CD1c-positive myeloid dendritic cell (primary cell): ENCODE data around the gene GOLPH3.
"Not testable (repeated sequence)": the region's sequence is repeated elsewhere in the genome, so short reads cannot be mapped to it uniquely, and the experiment has no call there.

Experiments used
- DNase-seq: peaks from one replicate; pipeline ENCODE4 v3.0.0-alpha.2; 2016; ENCODE audit errors: extremely low spot score

The GOLPH3 gene

DNA sequence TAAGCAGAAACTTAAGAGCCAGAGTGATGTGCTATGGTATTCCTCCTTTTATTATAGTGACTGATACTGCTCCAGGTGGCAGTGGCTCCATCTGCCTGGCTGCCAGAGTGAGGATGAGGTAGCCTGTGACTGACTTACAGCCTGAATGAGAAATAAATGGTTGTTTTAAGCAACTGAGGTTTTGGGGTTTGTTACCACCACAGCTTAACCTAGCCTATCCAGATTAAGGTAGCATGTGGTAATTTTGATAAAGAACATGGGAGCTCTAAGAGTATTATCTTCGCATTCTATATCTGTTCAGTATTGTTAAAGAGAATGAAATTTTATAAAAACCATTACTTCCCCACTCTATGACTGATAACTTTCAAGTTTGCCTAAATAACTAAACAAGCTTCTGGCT is 39.0 kb downstream of the GOLPH3 start:
- no peak for DNase-seq

DNA sequence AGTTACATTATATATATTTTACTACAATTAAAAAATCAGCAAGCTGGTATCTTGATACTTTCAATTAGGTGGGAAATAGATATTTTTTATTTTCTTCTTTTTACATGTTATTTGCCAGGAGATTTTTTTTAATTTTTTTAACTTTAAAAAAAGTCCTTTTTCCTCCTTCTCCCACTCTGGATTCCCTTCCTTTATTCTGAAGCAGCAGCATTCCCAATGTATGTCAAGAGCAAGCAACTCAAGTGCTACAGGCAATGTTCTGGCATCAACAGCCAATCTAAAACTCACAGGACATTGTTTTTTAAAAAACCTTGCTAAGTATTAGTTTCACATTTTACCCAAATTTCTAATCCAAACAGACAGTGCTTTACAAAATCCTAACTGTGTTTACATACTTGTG is 41.4 kb downstream of the GOLPH3 start:
- no peak for DNase-seq

DNA sequence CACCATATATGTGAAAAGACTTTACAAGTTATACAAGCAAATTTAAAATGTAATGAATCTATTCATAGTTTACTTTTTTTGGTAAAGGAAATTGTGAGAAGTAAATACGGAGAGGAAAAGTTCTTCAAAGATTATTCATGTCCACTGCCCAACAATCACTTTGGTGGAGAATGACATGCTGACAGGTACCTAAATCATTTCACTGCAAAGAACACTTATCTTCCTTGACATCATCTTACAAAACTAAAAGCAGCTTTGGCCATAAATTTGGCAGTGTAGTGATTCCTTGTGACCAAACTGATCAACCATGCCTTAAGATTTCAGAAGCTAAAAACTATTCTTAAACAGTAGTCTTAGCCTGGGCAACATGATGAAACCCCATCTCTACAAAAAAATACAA is 42.5 kb downstream of the GOLPH3 start:
- no peak for DNase-seq

DNA sequence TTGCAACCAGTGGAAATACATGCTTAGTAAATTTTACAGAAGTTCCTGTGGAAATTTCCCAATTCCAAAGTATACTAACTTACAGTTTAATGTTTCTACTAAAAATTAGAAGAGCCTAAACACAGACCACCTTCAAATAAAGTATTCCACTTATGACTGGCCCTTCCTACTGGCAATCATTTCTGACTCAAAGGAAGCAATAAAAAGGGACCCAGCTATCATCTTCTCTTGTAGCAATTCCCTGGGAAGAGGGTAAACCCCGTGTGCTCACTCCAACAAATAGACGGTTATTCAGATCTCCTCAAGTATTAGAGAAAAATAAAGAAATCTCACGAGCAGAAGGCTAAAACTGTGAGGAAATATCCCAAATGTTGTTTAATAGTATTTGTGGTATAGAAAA is 43.3 kb downstream of the GOLPH3 start:
- DNase-seq = no peak

DNA sequence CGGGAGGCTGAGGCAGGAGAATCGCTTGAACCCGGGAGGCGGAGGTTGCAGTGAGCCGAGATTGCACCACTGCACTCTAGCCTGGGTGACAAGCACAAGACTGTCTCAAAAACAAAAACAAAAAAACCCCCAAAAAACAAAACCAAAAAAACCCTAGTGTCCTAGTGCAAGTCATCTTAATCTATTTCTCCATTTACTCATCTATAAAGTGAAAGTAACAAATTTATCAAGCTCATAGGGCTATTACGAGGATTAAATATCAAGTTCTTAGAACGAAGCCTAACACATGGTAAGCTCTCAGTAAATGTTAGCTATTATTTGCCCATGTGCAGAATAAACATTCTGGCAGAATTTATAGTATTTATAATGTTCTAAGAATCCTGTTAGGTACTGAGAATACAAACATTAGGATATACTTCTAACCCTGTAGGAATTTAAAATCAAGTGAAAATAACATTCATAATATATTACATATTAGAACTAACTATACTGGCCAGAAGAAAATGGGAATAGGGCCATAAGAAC is 45.0 kb downstream of the GOLPH3 start:
- DNase-seq = no peak

DNA sequence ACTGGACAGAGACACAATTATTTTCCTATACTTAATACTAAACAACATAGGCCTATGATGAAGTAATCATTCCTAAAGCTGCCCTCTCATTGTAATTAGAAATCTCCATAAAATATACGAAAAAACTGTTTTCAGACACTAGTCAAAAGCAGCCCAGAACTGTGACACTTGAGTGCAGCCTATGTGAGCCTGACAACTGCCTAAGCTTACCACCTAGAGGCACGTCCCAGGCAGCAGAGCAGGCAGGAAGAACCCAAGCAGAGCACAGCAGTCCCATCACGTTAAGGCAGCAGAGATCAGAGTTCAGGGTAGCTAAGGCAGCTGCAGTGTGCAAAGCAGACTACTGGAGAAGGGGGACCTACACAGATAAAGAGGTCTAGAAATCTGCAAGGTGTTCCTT is 46.4 kb downstream of the GOLPH3 start:
- DNase-seq = no peak

DNA sequence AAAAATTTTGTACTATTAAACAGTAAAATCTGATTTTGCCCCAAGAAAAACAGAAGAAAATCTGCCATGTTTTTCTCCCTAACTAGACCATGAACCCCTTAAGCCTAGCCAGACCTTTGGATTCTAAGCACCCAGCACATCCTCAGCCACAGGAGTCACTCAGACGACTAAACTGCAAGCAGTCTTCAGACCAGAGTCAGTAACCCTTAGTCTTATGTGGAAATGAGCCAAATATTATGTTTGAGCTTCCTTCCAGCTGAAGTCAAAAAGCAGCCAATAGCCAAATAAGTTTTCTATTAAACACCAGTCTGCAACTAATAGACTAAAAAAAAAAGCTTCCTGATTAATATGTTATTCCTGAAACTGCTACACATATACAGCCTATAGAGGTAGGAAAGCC is 47.4 kb downstream of the GOLPH3 start:
- no peak for DNase-seq

DNA sequence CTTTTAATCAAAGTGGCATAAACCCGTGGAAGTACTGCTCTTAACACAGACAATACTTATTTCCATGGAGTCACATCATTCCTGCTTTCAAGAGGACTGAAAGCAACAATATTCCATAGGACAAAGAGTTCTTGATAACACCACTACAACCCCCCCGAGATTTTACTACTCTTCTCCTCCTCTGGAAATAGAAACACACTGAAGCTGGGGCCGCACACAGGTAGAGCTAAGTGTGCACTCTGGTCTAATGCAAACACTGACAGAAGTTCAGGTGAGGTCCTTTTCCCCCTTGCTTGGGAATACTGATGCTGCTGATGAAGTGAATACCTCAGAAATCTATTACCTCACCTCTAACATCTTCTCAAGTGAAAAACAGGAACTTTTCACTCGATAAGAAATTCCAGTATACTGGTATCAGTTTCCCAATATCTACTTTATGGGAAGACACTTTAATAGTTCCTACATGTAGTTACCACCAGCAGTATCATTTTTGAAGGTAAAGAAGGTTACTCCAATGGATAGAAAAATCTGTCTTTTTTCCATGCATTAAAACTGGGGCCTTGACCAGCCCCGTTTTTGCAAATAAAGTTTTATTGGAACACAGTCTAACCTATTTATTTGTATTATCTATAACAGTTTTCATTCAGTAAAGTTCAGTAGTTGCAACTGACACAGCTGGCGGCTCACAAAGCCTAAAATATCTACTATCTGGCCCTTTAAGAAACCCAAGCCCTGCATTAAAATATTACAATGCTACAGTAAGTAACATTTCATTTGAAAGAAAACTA is 50.0 kb downstream of the GOLPH3 start:
- no peak for DNase-seq

DNA sequence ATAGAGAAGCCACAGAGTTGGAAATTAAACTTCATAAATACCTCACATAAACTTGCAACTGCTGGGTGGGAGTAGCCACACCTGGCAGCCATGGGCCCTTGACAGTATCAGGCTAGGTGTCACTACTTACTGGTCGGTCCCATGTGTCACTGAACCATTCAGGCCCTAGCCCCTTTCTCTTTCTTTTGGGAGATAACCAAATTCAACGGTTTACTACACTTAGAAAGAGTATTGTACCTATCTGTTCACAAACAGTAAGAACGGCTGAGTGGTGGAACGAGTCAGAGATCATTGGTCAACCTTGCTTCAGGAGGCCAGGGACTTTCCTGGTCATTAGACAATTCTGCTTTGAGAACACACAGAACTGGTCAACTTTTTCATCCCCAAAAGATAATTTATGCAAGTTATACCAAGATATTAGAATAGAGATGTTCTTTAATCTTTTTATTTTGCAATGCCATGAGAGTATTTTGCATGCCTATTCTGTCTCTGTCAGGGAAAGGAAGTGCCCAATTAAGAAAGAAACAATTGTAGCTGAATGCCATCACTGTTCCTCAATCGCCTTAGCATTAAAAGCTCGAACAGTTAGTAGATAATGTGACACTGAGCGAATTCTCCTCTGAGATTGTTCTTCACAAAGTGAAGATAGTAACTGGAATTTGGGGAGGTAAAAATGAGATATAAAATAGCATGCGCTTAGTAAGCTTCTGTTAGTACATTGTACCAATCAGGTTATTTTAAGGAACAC is 50.9 kb downstream of the GOLPH3 start:
- no peak for DNase-seq

DNA sequence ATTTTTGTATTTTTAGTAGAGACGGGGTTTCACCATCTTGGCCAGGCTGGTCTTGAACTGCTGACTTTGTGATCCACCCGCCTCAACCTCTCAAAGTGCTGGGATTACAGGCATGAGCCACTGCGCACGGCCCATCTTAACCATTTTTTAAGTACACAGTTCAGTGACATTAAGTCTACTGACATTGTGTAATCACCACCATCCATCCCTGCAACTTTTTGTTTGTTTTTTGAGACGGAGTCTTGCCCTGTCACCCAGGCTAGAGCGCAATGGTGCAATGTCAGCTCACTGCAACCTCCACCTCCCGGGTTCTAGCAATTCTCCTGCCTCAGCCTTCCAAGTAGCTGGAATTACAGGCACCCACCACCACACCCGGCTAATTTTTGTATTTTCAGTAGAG is 55.2 kb downstream of the GOLPH3 start:
- not testable (repeated sequence) for DNase-seq

DNA sequence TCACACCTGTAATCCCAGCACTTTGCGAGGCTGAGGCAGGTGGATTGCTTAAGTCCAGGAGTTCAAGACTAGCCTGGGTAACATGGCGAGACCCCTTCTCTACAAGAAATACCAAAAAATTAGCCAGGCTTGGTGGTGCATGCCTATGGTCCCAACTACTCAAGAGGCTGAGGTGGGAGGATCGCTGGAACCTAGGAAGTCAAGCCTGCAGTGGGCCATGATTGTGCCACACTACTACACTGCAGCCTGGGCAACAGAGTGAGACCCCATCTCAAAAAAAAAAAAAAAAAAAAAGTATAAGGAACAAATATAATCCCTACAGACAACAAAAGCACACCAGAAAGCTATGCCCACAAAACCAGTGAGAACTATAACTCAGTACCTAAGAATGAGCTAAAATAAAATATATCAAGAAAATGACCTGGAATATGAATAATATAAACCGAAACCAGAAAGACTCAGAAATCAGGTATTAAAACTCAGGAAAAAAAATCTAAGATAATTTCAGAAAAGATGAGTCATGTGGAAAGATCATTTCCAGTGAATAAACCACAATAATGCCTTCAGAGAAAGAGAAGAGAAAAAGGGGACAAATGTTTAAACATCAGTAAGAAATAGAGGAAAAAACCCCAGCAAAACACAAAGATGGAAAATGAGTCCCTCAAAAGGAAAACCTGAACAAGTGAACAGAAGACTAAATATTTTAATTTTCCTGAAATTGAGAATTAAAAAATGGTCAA is 57.4 kb downstream of the GOLPH3 start:
- DNase-seq = no peak

DNA sequence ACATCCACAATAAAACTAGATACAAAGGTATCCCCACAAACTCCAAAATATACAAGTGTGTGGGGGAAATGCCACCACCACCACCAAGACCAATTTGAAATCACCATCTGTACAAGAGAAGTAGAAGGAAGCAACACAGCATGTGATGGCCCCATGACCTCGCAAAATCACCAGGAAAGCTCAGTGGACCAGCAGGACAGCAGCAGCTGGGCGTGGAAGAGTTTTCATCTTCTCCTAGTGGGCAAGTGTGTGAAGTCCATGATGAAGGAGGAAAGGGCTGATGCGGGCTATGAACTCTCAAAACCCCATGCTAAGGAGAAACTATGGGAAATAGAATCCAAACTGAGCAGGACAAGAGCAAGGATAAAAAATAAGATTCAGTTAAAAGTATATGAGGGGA is 58.1 kb downstream of the GOLPH3 start:
- no peak for DNase-seq

DNA sequence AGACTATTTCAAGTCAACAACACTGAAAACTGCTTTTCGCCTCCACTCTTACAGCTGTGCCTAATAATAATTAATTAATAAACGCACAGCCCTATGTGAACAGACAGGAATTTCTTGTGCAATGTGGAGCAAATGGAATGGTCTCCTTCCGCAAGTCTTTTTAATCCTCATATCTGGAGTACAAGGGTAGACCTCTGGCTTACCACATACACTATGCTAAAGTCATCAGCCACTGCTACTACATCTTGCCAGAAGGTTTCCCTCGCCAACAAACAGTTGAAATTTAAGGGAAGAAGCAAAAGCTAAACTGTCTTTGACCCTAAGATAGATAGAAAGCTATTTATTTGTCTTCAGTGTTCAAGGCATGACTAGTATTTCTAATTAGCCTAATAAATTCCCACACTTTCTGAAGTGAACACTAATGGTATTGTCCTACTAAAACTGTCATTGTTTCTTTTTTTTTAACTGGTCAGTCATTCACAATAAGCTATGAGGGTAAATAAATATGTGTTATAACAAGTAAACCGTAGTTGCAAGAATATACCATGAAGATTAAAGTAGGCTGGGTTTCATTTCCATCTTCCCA is 63.9 kb downstream of the GOLPH3 start:
- no peak for DNase-seq

DNA sequence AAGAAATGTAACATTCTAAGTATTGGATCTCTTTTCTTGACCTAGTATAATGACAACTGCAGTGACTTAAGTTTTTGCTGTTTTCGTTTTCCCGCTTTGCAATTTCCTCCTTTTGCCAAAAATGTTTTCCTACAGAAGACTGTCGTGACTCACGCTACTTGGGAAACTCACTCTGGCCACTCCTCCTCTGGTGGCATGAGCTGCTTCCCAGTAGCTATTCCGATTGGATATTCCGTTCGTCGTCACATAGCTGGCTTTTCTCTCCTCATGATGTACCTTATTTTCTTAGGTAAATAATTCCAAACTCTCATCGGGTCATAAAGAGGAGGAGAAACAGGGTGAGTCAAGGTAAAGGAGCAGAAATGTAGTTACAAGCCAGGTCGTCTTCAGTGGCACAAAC is 64.9 kb downstream of the GOLPH3 start:
- DNase-seq = no peak

DNA sequence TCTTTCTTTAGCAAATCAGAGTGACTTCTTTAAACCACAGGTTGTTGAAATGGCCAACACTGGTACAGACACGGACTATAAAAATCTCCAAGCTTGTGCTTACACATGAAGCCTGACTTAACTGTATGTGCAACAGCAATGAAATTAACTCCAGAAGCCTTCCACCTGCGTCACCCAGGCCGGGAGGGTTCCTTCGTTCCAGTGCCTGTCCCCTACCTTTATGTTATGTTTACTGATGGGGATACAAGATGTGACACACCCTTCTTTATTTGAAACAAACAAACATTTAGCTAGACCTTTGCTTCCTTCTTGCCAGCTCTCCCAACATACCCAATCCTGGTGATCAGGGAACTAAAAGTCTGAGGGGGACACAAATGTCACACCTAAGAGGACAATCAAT is 66.0 kb downstream of the GOLPH3 start:
- no peak for DNase-seq

DNA sequence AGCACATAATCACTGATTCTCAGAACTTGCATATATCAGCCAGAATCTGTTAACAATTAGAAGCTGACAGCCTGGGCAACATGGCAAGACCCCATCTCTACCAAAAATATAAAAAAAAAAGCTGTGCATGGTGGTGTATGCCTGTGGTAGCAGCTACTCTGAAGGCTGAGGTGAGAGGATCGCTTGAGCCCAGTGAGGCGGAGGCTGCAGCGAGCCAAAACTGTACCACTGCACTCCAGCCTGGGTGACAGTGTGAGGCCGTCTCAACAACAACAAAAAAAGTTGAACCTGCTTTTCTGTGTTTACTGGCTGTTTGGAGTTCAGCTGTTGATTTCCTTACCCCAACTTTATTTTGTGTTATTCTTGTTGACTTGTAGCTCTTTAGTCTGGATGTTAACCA is 66.8 kb downstream of the GOLPH3 start:
- DNase-seq = no peak

DNA sequence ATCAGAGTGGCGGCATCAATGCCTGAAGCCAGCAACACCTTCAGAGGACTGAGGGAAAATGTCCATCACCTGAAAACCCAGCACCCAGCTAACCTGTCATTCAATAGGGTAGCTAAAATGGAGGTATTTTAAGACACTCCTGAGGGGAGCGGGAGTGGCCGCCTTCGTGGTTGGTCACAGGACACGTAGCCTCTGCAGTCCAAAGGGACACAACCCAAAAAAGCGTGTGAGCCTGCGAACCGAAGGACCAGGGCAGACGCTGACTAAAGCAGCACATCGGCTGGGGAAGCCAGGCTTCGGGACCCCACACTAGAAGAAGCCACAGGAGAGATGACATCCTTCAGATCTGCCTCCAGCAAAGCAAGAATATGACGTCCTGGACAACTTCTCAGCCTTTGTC is 70.6 kb downstream of the GOLPH3 start:
- DNase-seq = no peak

DNA sequence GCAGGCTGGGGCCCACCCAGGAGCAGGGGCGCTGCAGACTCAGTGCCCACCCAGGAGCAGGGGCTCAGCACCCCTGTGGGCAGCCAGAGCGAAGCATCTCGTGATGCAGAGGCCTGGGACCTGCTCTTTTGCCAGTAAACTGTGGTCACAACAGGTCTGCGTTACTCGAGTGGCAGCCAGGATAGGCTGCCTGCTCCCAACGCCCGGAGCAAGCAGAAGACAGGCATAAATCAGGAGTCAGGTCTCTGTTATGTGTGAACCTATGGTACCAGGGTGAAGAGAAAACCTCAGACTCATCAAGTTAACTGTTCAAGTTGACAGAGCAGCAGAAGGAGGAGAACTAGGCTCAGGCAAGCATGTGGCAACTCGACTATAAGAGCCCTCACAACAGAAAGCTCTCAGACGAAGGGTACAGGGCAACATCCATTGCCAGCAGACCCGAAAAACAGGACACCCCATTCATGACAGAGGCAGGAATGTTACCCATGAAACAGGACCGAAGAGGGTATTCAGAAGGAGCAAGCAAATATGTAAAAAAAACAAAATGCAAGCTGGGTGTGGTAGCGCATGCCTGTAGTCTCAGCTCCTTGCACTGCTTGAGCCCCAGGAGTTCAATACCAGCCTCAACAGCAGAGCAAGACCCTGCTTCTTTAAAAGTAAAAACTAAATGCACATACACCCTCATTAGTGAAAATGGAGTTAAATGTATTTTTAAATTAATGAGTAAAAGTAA is 71.7 kb downstream of the GOLPH3 start:
- no peak for DNase-seq

DNA sequence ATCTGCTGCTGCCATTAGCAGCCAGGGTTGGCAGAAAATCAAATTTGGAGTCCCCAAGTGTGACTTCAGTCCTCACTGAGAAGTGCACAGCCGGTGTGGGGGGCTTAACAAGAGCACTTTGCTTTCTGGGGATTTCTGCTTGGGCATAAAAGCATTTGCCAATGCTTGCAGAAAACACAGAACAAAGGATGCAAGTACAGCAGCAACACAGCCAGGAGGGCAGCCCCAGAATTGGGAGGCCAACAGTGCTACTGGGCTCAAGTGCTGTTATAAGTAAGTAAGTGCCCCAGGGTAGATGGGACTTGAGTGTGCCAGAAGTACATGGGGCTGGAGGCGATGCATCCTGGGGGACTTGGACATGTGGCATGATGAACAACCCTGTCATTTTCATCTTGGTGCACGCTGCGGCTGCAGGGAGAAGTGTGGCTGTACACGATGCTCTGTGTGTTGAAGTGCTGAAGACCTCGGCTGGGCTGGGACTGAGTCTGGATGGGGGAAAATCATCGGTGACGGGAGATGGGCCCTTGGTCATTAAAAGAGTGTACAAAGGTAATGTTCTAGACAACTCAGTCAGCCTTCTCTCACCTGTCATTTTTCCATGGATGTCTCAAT is 73.3 kb downstream of the GOLPH3 start:
- no peak for DNase-seq

DNA sequence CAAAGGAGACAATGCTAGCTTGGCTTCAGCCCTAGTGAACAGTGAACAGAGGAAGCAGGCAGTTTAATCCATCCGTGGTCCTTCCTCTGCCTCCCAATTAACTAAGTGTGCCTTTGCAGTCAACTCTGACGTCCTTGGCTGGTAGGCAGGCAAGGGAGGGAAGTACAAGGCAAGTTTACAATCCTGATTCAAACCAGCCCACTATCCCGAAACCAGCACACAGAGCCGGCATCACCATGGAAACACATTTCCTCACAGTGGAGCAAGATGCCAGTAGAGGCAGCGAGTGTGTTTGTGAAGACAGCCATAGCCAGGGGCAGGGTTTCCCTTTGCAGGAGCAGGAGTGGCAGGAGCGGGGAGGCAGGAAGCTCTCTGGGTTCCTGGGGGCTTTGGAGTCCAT is 73.9 kb downstream of the GOLPH3 start:
- no peak for DNase-seq

DNA sequence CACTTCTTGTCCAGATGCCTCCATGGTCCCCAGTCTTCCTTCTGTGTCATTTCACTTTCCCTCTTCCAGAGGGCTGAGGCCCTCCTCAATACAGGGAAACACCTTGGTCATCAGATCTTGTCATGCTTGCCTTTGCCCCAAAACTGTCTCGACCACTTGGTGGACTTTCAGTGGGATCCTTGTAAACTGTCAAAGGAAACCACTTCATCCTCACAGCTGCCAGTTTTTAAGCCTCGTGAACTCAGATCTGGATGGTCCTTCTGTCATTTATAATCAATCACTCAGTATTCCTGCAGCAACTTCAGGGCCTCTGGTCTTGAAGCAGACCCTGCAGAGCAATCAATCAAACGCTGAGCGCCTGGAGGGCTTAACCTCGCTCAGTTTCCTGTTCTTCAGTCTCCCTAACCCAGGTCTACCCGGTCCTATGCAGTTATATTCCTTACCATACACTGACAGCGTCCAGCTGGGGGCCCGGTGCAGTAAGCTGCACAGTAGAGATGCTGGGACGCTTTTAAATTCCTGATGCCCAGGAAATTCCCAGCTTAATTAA is 74.6 kb downstream of the GOLPH3 start:
- no peak for DNase-seq
